H1 (cell line): ENCODE measurements around the gene TMEM191B. TPM values are rescaled to one million over a fixed set of nuclear protein-coding genes. Genes with fewer than 3 reads are reported as not detected.
"Not testable (repeated sequence)": the region's sequence is repeated elsewhere in the genome, so short reads cannot be mapped to it uniquely, and the experiment has no call there.

Experiments used
- CTCF ChIA-PET: fragments of 300-600 bp; sonication (Branson Sonifier 250); formaldehyde crosslinking; loops from one replicate; lab custom pipeline; 2021; ENCODE audit not compliant: partially characterized antibody; lab: Charles Lee
- POLR2A ChIA-PET: fragments of 300-600 bp; sonication (Branson Sonifier 250); formaldehyde crosslinking; loops from one replicate; lab custom pipeline; 2021; ENCODE audit warnings: inconsistent platforms; ENCODE audit not compliant: partially characterized antibody; lab: Charles Lee
- DNase-seq, 2 experiments: peaks; one replicate each; pipeline versions ENCODE4 v3.0.0 to v3.0.0-alpha.2; 2010 to 2022; ENCODE audit warnings: low spot score in 2 of 2, low read depth in 1 of 2, mixed read lengths in 1 of 2
- FAIRE-seq: peaks from 2 replicates; lab custom pipeline; 2011; peaks lifted over from hg19 to GRCh38; lab: Jason Lieb, UNC
- H2AFZ ChIP-seq: 2 replicates; pipeline ENCODE4 v1.8.1; 2012; ENCODE audit warnings: low read length, inconsistent platforms
- H2AK5ac ChIP-seq: 2 replicates; pipeline ENCODE4 v1.6.1; 2013; ENCODE audit warnings: low read depth, low read length
- H2BK120ac ChIP-seq: replicated peaks from 2 replicates; pipeline ENCODE3; 2013; ENCODE audit warnings: low read depth, low read length, inconsistent platforms
- H2BK12ac ChIP-seq: 2 replicates; pipeline ENCODE4 v1.6.1; 2013; ENCODE audit warnings: low read depth, low read length
- H2BK15ac ChIP-seq: 2 replicates; pipeline ENCODE4 v1.6.1; 2013; ENCODE audit warnings: low read length
- H2BK20ac ChIP-seq: 2 replicates; pipeline ENCODE4 v1.6.1; 2013; ENCODE audit warnings: low read length
- H2BK5ac ChIP-seq: 2 replicates; pipeline ENCODE4 v1.6.1; 2013; ENCODE audit warnings: low read depth, low read length
- H3K14ac ChIP-seq: 2 replicates; pipeline ENCODE4 v1.6.1; 2013; ENCODE audit warnings: inconsistent platforms; ENCODE audit not compliant: insufficient read length
- H3K18ac ChIP-seq: 2 replicates; pipeline ENCODE4 v1.6.1; 2013; ENCODE audit warnings: low read length; ENCODE audit errors: extremely low read depth
- H3K23ac ChIP-seq: 2 replicates; pipeline ENCODE4 v1.6.1; 2013; ENCODE audit warnings: inconsistent platforms; ENCODE audit not compliant: insufficient read length
- H3K23me2 ChIP-seq: 2 replicates; pipeline ENCODE4 v1.6.1; 2013; ENCODE audit warnings: low read depth, low read length
- H3K27ac ChIP-seq: 2 replicates; pipeline ENCODE4 v1.6.1; 2011; ENCODE audit warnings: low read depth, low read length, inconsistent platforms
- H3K27me3 ChIP-seq, 4 experiments: replicated peaks in 1 of 4; 1 replicate in 1 of 4; 2 replicates in 3 of 4; pipeline versions ENCODE4 v1.6.1 to v1.8.1; 2011 to 2013; ENCODE audit warnings: low read length in 3 of 4, mild to moderate bottlenecking in 3 of 4, inconsistent platforms in 2 of 4, mixed read lengths in 2 of 4, moderate library complexity in 1 of 4; ENCODE audit not compliant: control insufficient read depth in 3 of 4, insufficient read depth in 3 of 4; ENCODE audit errors: extremely low read depth in 1 of 4
- H3K36me3 ChIP-seq, 4 experiments: 2 replicates each; pipeline versions ENCODE4 v1.6.1 to v1.8.1; 2011 to 2013; ENCODE audit warnings: mild to moderate bottlenecking in 4 of 4, low read length in 3 of 4, moderate library complexity in 2 of 4, control low read depth in 1 of 4, inconsistent platforms in 1 of 4; ENCODE audit not compliant: insufficient read depth in 4 of 4, control insufficient read depth in 2 of 4
- H3K4ac ChIP-seq: replicated peaks from 2 replicates; pipeline ENCODE3; 2013; ENCODE audit warnings: low read length, low read depth, mixed read lengths, inconsistent platforms; ENCODE audit not compliant: insufficient read length
- H3K4me1 ChIP-seq, 4 experiments: replicated peaks in 1 of 4; 1 replicate in 1 of 4; 2 replicates in 3 of 4; pipeline versions ENCODE4 v1.6.1 to v1.8.1; 2011 to 2013; ENCODE audit warnings: low read length in 3 of 4, inconsistent platforms in 2 of 4, mixed read lengths in 1 of 4; ENCODE audit not compliant: insufficient read depth in 4 of 4, control insufficient read depth in 3 of 4
- H3K4me2 ChIP-seq, 2 experiments: 2 replicates each; pipeline versions ENCODE4 v1.6.1 to v1.8.1; 2011 to 2013; ENCODE audit warnings: low read depth in 2 of 2, low read length in 2 of 2, control low read depth in 1 of 2, inconsistent platforms in 1 of 2, mild to moderate bottlenecking in 1 of 2; ENCODE audit not compliant: insufficient read depth in 1 of 2
- H3K4me3 ChIP-seq, 4 experiments: fragments of 200-600, 300-600 bp in 1 of 4; sonication (generic), shearing (Covaris generic), sonication (Bioruptor Twin) in 1 of 4; 2 replicates each; pipeline versions ENCODE4 v1.5.1 to v1.8.1; 2011 to 2016; ENCODE audit warnings: low read length in 4 of 4, low read depth in 3 of 4, control low read depth in 2 of 4, inconsistent platforms in 2 of 4, mild to moderate bottlenecking in 2 of 4, mixed read lengths in 1 of 4, moderate library complexity in 1 of 4; ENCODE audit not compliant: insufficient read depth in 2 of 4; ENCODE audit errors: extremely low read depth in 1 of 4
- H3K56ac ChIP-seq: replicated peaks from 2 replicates; pipeline ENCODE3; 2013; ENCODE audit warnings: low read depth, mild to moderate bottlenecking, mixed read lengths, low read length, inconsistent platforms; ENCODE audit not compliant: insufficient read length
- H3K79me1 ChIP-seq: 2 replicates; pipeline ENCODE4 v1.6.1; 2013; ENCODE audit warnings: low read depth, low read length, control low read depth
- H3K79me2 ChIP-seq, 2 experiments: 2 replicates each; pipeline versions ENCODE4 v1.6.1 to v1.8.1; 2012 to 2013; ENCODE audit warnings: low read length in 2 of 2, mild to moderate bottlenecking in 2 of 2, inconsistent platforms in 1 of 2; ENCODE audit not compliant: insufficient read depth in 2 of 2, control insufficient read depth in 1 of 2
- H3K9ac ChIP-seq, 4 experiments: replicated peaks in 1 of 4; 1 replicate in 1 of 4; 2 replicates in 3 of 4; pipeline versions ENCODE4 v1.6.1 to v1.8.1; 2011 to 2013; ENCODE audit warnings: low read depth in 3 of 4, low read length in 3 of 4, control low read depth in 2 of 4, mild to moderate bottlenecking in 2 of 4, moderate library complexity in 2 of 4, inconsistent platforms in 1 of 4; ENCODE audit errors: extremely low read depth in 1 of 4
- H3K9me3 ChIP-seq, 2 experiments: 2 replicates each; pipeline versions ENCODE4 v1.6.1 to v1.8.1; 2012 to 2013; ENCODE audit warnings: mild to moderate bottlenecking in 2 of 2, moderate library complexity in 2 of 2, control low read depth in 1 of 2, inconsistent platforms in 1 of 2, low read depth in 1 of 2, low read length in 1 of 2, mixed read lengths in 1 of 2; ENCODE audit not compliant: insufficient read depth in 2 of 2
- H4K20me1 ChIP-seq, 2 experiments: replicated peaks in 1 of 2; 2 replicates each; pipeline versions ENCODE3 to v1.8.1; 2011 to 2013; ENCODE audit warnings: inconsistent platforms in 2 of 2, low read length in 2 of 2, mild to moderate bottlenecking in 1 of 2; ENCODE audit not compliant: insufficient read depth in 2 of 2, control insufficient read depth in 1 of 2
- H4K5ac ChIP-seq: 2 replicates; pipeline ENCODE4 v1.6.1; 2013; ENCODE audit warnings: low read length, low read depth, mixed read lengths, inconsistent platforms; ENCODE audit not compliant: insufficient read length
- H4K8ac ChIP-seq: 2 replicates; pipeline ENCODE4 v1.8.0; 2013; ENCODE audit warnings: mild to moderate bottlenecking, moderate library complexity, low read length, inconsistent platforms; ENCODE audit not compliant: insufficient read depth; ENCODE audit errors: extremely low read depth
- H4K91ac ChIP-seq: replicated peaks from 2 replicates; pipeline ENCODE3; 2013; ENCODE audit warnings: low read length, mixed read lengths, inconsistent platforms; ENCODE audit not compliant: insufficient read length
- WGBS, 2 experiments: shearing (Covaris generic) in 1 of 2; methylation state at CpG; one replicate each; pipeline versions ENCODE4 v1.1.6 to v1.1.7; 2013 to 2015; ENCODE audit warnings: low lambda C conversion rate in 2 of 2, mixed read lengths in 2 of 2, inconsistent platforms in 1 of 2, low coverage in 1 of 2, missing lambda C conversion rate in 1 of 2; ENCODE audit not compliant: insufficient replicate concordance in 2 of 2, insufficient coverage in 1 of 2, insufficient read length in 1 of 2; ENCODE audit errors: extremely low coverage in 1 of 2, missing lambda C conversion rate in 1 of 2; 5-methylcytosine and 5-hydroxymethylcytosine counted together
- polyA plus RNA-seq, 7 experiments: library from polyadenylated mRNA; depleted of rRNA in 3 of 7; stranded (reverse) in 5 of 7; unstranded in 2 of 7; fragments of >200 nt in 5 of 7; fragments of 200-250 nt in 2 of 7; gene quantifications; 1 replicate in 5 of 7; 2 replicates in 1 of 7; 4 replicates in 1 of 7; pipeline versions ENCODE4 v1.2.1 to v1.2.3, GENCODE V29; 2011 to 2013; ENCODE audit warnings: missing spikeins in 2 of 7, mixed read lengths in 2 of 7
- total RNA-seq: library from RNA; stranded (reverse); fragmentation: NEBNext Ultra II Directional; extraction: Animal tissue kit (Norgen Biotek cat#: 25700); gene quantifications from 2 replicates; pipeline ENCODE4 v1.2.1, GENCODE V29; 2021

The TMEM191B gene
- total and polyA plus RNA-seq, 2 of the 8 experiments (the other 6 are each of a cell fraction or from before 2014, with no cell fraction given): 1.2 to 1.3 TPM

- H4K20me1 ChIP-seq, H2BK120ac ChIP-seq, H3K4me2 ChIP-seq, H3K36me3 ChIP-seq, H2BK5ac ChIP-seq, H3K23ac ChIP-seq, H3K4me1 ChIP-seq, H4K8ac ChIP-seq, H3K27me3 ChIP-seq, H2BK15ac ChIP-seq, H3K18ac ChIP-seq, H2AK5ac ChIP-seq, H2BK20ac ChIP-seq, H3K14ac ChIP-seq, H3K4ac ChIP-seq, H4K5ac ChIP-seq, H2AFZ ChIP-seq, DNase-seq, H3K27ac ChIP-seq, CTCF ChIA-PET, H4K91ac ChIP-seq, H3K56ac ChIP-seq, H2BK12ac ChIP-seq, H3K9ac ChIP-seq, H3K4me3 ChIP-seq, POLR2A ChIA-PET, FAIRE-seq, H3K9me3 ChIP-seq, H3K79me1 ChIP-seq, H3K79me2 ChIP-seq, H3K23me2 ChIP-seq: not testable (repeated sequence)
- no CpG with 5 or more reads among the region's 16 CpGs for WGBS, 2 experiments
Measured at GRCh38 chr22:18560099-18560974, 32.7 kb downstream of the TMEM191B start.
